C4-2B (cell line): ENCODE results near the gene LRRC71.

Experiments
- ZFX ChIP-seq: fragments of 450-650 bp; IDR thresholded peaks from 2 replicates; pipeline ENCODE4 v1.6.1; 2017
- TF ChIP-seq, protein P1 (sequence below): fragments of 450-650 bp; conservative IDR thresholded peaks from 2 replicates; pipeline ENCODE4 v1.5.1; 2017; ENCODE audit warnings: mild to moderate bottlenecking

DNA sequence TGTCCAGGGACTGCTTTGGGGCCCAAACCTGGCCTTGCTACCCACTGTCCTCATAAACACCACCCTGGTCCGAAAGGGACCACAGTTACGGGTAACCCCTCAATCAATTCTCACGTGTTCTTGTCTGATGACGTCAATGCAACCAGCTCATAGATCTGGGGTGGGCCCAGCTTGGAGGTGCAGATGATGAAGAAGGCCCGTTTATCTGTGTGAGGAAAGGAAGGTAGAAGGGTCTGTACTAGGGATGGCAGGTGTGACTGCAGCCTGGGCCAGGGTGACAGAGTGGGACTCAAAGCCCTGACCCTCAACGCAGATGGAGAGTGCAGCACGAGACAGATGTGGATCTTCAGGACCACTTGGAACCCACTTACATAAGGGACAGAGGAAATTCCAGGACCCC lies 22.1 kb downstream of the LRRC71 start:
- TF ChIP-seq, protein P1, sequence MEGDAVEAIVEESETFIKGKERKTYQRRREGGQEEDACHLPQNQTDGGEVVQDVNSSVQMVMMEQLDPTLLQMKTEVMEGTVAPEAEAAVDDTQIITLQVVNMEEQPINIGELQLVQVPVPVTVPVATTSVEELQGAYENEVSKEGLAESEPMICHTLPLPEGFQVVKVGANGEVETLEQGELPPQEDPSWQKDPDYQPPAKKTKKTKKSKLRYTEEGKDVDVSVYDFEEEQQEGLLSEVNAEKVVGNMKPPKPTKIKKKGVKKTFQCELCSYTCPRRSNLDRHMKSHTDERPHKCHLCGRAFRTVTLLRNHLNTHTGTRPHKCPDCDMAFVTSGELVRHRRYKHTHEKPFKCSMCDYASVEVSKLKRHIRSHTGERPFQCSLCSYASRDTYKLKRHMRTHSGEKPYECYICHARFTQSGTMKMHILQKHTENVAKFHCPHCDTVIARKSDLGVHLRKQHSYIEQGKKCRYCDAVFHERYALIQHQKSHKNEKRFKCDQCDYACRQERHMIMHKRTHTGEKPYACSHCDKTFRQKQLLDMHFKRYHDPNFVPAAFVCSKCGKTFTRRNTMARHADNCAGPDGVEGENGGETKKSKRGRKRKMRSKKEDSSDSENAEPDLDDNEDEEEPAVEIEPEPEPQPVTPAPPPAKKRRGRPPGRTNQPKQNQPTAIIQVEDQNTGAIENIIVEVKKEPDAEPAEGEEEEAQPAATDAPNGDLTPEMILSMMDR: no peak
- TF ChIP-seq ZFX: no peak
